ENCODE results near the gene COL6A3. TPM values are rescaled to one million over a fixed set of nuclear protein-coding genes. Genes with fewer than 3 reads are reported as not detected.

Gene COL6A3
- total and polyA plus RNA-seq, 2 of the 13 experiments (the other 11 are each of a cell fraction or from before 2014, with no cell fraction given) = 0.03 TPM; not detected in 1

- H3K27me3 ChIP-seq (ENCODE audit: control insufficient read depth in 1 of 2, insufficient read depth in 2 of 2, low read length in 2 of 2) = peaks cover 9 to 88% of the 10 kb centered on the region in 2 experiments; a peak in 4 of 5 replicates
Measured at GRCh38 chr2:237359518-237359840, 54.5 kb downstream of the COL6A3 start.

More at GRCh38 chr2:237359518-237359840, 54.5 kb downstream of the COL6A3 start:
- BruUV-seq (replicated peaks) = no TSS peak
- Histone ChIP-seq H3K27ac (ENCODE audit: extremely low read length, insufficient read depth, low read length) (no peak overlapping the region), H2AFZ (ENCODE audit: low read length) (no peak overlapping the region), H3K4me3 (replicated peaks in 1 of 3; ENCODE audit: insufficient read depth in 1 of 3, low read depth in 2 of 3, low read length in 3 of 3) (no peak overlapping the region), H3K36me3 (replicated peaks in 1 of 2; ENCODE audit: control insufficient read depth in 1 of 2, insufficient read depth in 2 of 2, low read length in 2 of 2) (no peaks in the 10 kb centered on the region), H3K9ac (ENCODE audit: insufficient read depth, low read depth, low read length) (no peak overlapping the region), H3K4me1 (ENCODE audit: insufficient read depth, low read length) (no peaks in the 10 kb centered on the region), H3K4me2 (ENCODE audit: low read depth, low read length) (no peak overlapping the region), H4K20me1 (ENCODE audit: insufficient read depth, low read length) (no peaks in the 10 kb centered on the region), H3K79me2 (ENCODE audit: insufficient read depth, low read length) (no peaks in the 10 kb centered on the region), H3K9me3 (ENCODE audit: low read length) (no peaks in the 10 kb centered on the region)
- WGBS (ENCODE audit: low lambda C conversion rate) = 26% methylated on average over 8 of the region's 8 CpGs
- FAIRE-seq (no peak), DNase-seq (ENCODE audit: low spot score) (no peak), ATAC-seq (no peak)
- ChIA-PET POLR2A (no interaction called here), CTCF (ENCODE audit: low intra/inter-chr PET ratio, low total read pairs) (no interaction called here)
- intact Hi-C loops (cut with micrococcal nuclease; ENCODE audit: unreplicated experiment) = no loop called here
- in situ Hi-C loops (cut with HindIII; ENCODE audit: extremely low pct_ligation_motif_present, low pct_unique_long_range_greater_than_20kb) = no loop called here
- no peak for TF ChIP-seq ZBTB39 (CRISPR knock-in tag; IDR thresholded peaks at IDR 0.05)
- no peak for TF ChIP-seq HINFP (CRISPR knock-in tag; IDR thresholded peaks at IDR 0.05; ENCODE audit: low read depth)
- no peak for TF ChIP-seq CCAR2 (optimal IDR thresholded peaks at IDR 0.05; ENCODE audit: low read depth, low read length)
- no peak for TF ChIP-seq EEA1 (CRISPR knock-in tag; IDR thresholded peaks at IDR 0.05; ENCODE audit: borderline replicate concordance)
- TF ChIP-seq SNAI1 (CRISPR knock-in tag; IDR thresholded peaks at IDR 0.05; ENCODE audit: borderline replicate concordance) = no peak
- TF ChIP-seq ZNF354B (CRISPR knock-in tag; IDR thresholded peaks at IDR 0.05) = no peak
- no peak for TF ChIP-seq NFE2 (CRISPR knock-in tag; IDR thresholded peaks at IDR 0.05)
- TF ChIP-seq KAT7 (CRISPR knock-in tag; IDR thresholded peaks at IDR 0.05; ENCODE audit: borderline replicate concordance) = no peak
- TF ChIP-seq ZFP37 (CRISPR knock-in tag; IDR thresholded peaks at IDR 0.05; ENCODE audit: borderline replicate concordance) = no peak
- no peak for TF ChIP-seq ZNF251 (CRISPR knock-in tag; IDR thresholded peaks at IDR 0.05)
- no peak for TF ChIP-seq ELF3 (CRISPR knock-in tag; IDR thresholded peaks at IDR 0.05)
- TF ChIP-seq PRMT3 (CRISPR knock-in tag; IDR thresholded peaks at IDR 0.05; ENCODE audit: borderline replicate concordance, low read depth) = no peak
- TF ChIP-seq MATR3 (CRISPR knock-in tag; IDR thresholded peaks at IDR 0.05) = no peak
- TF ChIP-seq HNRNPLL (IDR thresholded peaks at IDR 0.05; ENCODE audit: low read depth, low read length, poor library complexity, severe bottlenecking) = no peak
- TF ChIP-seq AKAP8 (CRISPR knock-in tag; IDR thresholded peaks at IDR 0.05) = no peak

Data from HepG2 (cell line).